ENCODE data around the gene TIMM23.
"Not testable (repeated sequence)": the region's sequence is repeated elsewhere in the genome, so short reads cannot be mapped to it uniquely, and the experiment has no call there.

Gene TIMM23

DNA sequence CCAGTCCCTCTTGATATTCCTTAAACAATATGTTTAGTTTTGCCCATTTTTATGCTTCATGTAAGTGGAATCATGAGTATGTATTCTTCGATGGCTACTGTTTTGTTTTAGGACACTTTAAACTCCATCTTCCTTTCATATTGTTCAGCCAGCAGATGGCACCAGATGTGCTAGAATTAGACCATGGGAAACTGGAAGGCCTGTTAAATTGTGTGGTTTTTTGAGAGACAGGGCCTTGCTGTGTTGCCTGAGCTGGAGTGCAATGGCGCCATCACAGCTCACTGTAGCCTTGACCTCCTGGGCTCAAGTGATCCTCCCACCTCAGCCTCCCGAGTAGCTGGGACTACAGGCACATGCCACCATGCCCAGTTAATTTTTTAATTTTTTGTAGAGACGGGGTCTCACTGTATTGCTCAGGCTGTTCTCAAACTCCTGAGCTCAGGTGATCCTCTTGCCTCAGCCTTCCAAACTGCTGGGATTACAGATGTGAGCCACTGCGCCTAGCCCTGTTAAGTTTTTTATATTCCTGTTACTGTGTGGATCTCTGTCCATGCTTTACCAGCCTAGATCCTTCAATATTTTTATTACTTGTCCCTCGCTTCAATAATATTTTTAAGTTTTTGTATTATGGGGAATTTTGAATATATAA, 11.4 kb downstream of the TIMM23 start:
- peak; percentile 19 for DNase-seq (ENCODE audit: low read depth)
- H3K4me3 ChIP-seq (ENCODE audit: low read depth, low read length), result not testable (repeated sequence)

DNA sequence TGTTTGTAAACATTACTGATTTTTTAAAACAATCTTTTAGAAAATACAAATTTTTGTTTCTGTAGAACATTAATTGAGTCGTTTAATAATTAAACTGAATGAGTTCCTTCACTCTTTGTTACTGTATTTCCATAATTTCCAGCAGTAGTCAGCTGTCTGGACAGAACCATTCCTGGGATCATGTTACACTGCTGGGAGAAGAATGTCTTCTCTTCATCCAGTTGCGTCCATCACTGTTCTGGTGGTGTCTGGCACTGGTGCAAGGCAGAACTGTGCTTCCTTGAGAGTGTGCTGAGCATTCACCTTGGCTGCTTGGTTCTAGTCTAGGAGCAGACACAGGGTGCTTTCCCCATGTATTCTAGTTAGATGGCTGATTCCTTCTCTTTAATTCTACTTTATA, 12.2 kb downstream of the TIMM23 start:
- DNase-seq (ENCODE audit: low read depth); H3K4me3 ChIP-seq (ENCODE audit: low read depth, low read length): not testable (repeated sequence)

DNA sequence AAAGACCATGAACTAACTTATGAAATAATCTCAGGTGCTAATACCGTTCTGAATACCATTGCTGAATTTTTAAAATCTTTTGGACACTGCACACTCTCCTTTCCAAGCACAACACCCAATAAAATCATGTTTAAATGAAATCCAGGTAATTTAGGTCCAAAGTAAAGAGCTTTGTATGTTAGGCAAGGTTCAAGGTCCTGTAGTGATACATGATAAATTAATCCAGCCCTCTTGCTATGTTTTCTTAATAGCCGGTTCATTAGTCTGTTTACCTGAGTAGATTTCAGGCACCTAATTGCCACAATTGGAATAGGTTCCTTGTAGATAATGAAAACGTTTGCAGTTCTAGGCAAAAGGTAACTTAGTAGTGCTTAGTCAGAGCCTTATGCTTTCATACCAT, 13.3 kb downstream of the TIMM23 start:
- not testable (repeated sequence) for H3K4me3 ChIP-seq (ENCODE audit: low read depth, low read length); DNase-seq (ENCODE audit: low read depth)

DNA sequence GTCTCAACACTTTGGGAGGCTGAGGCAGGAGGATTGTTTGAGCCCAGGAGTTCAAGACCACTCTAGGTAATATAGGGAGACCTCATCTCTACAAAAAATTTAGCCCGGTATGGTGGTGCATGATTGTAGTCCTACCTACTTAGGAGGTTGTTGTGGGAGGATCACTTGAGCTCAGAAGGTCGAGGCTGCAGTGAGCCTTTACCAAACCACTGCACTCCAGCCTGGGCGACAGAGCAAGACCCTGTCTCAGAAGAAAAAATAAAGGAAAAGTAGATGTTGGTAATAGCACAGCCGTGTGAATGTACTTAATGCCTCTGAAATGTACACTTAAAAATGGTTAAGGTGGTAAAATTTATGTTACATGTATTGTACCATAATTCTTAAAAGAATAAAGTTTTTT, 25.3 kb downstream of the TIMM23 start:
- DNase-seq (ENCODE audit: low read depth), result no peak
- H3K4me3 ChIP-seq (ENCODE audit: low read depth, low read length), result no peak overlapping the region

DNA sequence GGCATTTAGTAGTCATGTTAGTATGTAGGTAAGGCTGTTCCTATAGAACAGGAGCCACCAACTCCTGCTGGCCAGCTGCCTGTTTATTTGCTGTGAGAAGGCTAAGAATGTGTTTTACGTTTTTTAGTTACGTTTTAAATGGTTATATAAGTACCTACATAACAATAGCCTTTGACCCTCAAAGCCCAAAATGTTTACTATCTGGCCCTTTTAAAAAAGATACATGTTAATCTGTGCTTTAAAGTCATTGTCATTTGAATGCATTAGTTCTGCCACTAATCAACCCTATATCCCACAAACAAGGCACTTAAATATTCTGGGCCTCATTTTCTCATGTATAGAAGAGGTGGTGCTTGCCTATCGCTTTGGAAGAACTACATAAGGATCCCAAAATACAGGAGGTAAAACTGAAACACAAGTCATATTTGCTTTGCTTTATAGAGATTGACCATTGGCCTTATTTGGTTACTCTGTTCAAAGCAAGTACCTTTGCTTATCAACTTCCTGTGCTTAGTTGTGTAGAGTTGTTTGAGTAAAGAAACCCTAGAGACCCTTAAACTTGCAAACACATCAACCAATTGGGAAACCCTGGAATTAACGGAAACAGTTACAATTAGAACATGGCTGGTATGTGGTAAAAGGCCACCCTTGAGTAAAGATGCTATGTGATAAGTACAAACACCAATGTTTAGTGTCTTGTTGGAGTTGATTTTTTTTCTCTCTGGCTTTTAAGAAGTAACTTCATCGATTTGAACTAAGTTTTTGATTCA, 25.9 kb downstream of the TIMM23 start:
- no peak overlapping the region for H3K4me3 ChIP-seq (ENCODE audit: low read depth, low read length)
- no peak for DNase-seq (ENCODE audit: low read depth)

DNA sequence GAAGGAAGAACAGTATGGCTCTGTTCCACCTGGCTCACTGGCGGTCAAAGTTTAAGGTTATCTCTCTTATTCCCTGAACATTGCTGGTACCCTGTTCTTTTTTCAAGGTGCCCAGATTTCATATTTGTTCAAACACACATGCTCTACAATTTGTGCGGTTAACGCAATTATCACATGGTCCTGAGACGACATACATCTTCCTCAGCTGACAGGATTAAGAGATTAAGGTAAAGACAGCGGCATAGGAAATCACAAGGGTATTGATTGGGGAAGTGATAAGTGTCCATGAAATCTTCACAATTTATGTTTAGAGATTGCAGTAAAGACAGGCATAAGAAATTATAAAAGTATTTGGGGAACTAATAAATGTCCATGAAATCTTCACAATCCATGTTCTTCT, 27.7 kb downstream of the TIMM23 start:
- DNase-seq (ENCODE audit: low read depth), result not testable (repeated sequence)

DNA sequence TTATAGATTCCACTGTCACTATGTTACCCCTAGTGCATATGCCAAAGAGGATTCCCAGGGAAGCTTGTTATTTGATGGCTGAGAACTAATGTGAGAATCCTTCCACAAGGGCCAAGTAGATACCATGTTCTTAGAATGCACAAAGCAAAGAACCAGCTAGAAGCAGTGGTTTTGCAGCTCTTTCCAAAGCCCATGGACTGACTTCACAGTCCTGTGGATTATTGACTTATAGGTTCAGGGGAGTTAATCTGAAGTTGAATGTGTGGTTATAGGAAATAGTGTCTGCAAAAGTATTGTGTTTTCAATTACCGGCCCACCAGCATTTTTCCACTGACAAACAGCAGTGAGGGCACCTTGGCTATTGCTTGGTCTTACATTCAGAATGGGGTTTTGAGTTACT, 28.2 kb downstream of the TIMM23 start:
- DNase-seq (ENCODE audit: low read depth), result no peak

More for the DNA sequence above, 27.7 kb downstream of the TIMM23 start:
- H3K4me3 ChIP-seq (ENCODE audit: low read depth, low read length), result not testable (repeated sequence)

DNA sequence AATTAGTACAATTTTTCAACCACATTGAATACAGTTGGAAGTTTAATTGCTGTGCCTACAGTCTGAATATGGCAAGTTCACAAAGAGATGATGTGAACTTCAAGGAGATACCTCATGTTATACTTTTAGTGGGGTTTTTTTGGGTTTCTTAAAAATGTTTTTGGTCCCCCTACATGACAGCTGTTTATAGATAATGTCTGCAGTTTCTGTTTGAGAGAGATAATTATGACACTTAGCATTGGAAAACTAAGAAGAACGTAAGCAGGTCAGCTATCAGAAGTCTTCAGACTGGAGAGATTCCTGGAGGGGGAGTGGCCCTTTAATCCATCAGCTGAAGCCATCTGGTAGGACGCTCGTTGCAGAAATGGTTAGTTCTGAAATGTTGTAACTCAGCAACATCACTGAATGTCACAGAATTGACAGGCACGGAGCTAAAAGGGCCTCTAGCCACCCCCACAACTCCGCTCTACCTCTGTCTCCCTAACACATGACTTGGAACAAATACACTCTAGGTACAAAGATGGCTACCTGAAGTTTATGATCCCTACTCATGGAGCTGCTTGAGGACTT, 29.0 kb downstream of the TIMM23 start:
- DNase-seq (ENCODE audit: low read depth), result no peak
- no peak overlapping the region for H3K4me3 ChIP-seq (ENCODE audit: low read depth, low read length)

More for the DNA sequence above, 28.2 kb downstream of the TIMM23 start:
- no peak overlapping the region for H3K4me3 ChIP-seq (ENCODE audit: low read depth, low read length)

DNA sequence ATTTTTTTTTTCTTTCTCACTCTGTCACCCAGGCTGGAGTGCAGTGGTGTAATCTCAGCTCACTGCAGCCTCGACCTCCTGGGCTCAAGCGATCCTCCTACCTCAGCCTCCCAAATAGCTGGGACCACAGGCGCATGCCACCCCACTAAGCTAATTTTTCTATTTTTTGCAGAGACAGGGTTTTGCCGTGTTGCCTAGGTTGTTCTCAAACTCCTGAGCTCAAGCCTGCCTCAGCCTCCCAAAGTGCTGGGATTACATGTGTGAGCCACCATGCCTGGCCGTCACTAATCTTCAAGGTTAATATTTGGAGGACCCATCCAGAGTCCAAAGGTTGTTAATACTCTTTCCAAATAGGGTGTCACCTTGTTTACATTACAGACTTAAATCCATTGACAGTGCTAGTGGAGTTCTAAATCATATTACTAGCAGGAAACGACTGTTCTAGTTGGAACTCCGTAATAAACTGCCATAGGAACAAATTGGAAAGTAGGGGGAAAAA, 29.9 kb downstream of the TIMM23 start:
- H3K4me3 ChIP-seq (ENCODE audit: low read depth, low read length); DNase-seq (ENCODE audit: low read depth): not testable (repeated sequence)

DNA sequence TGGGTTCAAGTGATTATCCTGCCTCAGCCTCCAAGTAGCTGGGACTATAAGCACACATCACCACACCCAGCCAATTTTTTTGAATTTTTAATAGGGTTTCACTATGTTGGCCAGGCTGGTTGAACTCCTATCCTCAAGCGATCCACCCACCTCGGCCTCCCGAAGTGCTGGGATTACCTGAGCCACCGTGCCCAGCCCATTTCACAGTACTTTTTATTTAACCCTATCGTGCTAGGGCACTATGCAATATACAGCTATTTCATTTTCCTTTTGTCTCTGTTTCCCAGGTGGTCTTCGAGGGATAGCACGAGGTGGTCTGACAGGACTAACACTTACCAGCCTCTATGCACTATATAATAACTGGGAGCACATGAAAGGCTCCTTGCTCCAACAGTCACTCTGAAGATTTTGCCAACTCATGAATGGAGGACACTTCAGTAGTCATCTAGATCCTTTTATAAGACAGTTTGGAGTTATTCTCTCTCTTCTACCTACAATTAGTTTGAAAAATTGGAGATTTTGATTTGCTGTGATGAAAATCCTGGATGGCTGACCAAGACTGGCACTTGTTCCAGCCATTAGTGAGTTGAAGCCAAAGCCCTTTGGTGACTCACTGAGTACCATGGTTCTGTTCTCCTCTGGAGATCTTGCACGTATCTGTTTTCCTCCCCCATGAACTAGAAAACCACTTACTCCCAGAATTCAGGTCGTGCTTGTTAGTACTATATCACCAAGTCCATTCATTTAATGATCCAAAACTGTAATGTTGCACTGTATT, 30.8 kb downstream of the TIMM23 start:
- DNase-seq (ENCODE audit: low read depth), result no peak
- H3K4me3 ChIP-seq (ENCODE audit: low read depth, low read length), result no peak overlapping the region

DNA sequence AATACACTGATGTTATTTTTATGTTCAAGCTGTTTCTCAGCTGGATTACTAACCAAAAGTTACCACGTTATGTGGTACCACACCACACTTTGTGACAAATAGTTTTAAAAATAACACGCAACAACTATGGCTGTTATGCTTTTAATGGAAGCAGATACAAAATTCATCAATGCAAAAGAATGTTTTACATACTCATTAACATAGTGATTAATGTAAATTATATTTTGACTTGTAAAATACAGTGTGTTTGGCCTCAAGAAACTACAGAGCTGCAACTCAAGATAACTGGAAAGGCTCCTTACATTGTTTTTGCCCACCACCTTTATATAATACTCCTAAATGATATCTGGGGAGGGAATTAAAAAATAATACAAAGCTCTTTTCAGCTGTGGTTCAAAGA, 32.7 kb downstream of the TIMM23 start:
- H3K4me3 ChIP-seq (ENCODE audit: low read depth, low read length), result no peak overlapping the region
- no peak for DNase-seq (ENCODE audit: low read depth)

DNA sequence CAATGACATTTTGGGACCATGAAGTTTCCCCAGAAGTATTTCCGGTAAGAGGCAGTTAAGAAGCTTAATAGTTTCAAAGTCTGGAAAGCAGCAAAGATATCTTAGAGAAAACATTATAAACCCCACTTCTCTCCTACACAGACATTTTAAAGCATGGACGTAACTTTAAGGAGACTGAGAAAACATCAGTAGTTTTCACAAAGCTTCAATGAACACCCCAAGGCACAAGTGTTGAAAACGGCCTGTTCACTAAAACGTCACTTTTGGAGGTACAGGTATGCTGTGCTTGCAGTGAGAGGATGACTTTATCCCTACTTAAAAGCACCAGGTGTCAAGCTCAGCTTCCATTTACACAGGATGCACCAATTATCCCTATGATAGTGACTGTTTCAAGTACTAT, 33.1 kb downstream of the TIMM23 start:
- no peak overlapping the region for H3K4me3 ChIP-seq (ENCODE audit: low read depth, low read length)
- DNase-seq (ENCODE audit: low read depth), result no peak

DNA sequence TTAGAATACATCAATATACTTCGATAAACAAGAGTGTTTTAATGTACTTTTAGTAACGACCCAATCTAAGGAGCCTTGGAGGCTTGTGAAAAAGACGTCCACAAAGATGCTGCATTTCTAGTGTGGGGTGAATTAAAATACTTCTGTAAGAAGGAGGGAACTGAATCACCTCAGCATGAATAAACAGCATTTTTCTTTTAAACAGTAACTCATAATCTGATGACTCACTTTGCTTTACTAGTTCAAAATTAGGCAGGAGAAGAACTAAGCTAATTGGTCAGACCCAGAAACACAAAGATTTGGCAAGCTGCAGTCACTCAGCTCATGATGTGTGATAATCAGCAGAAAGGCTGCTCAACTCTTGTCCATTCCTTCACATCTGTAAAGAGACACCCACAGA, 33.9 kb downstream of the TIMM23 start:
- no peak for DNase-seq (ENCODE audit: low read depth)

DNA sequence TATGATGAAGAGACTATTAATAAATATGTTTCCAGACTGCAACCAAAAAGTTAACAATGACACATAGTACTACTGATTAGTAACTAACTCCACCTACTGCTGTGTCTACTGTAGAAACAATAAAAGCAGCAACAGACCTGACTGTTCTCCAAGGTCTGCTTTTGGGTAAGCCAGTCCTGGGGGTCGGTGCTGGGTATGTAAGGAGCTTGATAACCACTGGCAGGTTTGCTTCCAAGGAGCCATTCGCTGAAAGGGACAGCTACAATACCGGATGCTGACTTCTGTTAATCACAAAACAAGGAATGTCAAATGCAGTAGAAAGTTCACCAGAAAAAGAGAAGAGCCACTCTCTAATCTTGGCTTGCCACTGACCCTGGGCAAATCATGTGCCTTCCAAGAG, 40.5 kb downstream of the TIMM23 start:
- no peak for DNase-seq (ENCODE audit: low read depth)
- no peak overlapping the region for H3K4me3 ChIP-seq (ENCODE audit: low read depth, low read length)

More for the DNA sequence above, 33.9 kb downstream of the TIMM23 start:
- no peak overlapping the region for H3K4me3 ChIP-seq (ENCODE audit: low read depth, low read length)

DNA sequence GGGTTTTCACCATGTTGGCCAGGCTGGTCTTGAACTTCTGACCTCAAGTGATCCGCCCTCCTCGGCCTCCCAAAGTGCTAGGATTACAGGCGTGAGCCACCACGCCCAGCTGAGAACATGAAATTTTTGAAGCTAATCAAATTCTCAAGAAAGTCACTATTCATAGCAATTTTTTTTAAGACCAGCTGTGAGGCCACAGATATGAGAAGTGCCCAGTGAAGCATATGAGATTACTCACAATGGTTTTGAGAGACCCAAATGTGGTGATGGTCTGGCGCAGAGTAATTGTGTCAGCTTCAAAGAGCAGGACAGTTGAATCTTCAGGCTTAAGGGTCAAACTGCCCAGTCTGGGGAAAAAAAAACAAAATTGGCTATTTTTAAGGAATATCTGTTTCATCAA, 41.9 kb downstream of the TIMM23 start:
- no peak for DNase-seq (ENCODE audit: low read depth)
- H3K4me3 ChIP-seq (ENCODE audit: low read depth, low read length), result no peak overlapping the region

DNA sequence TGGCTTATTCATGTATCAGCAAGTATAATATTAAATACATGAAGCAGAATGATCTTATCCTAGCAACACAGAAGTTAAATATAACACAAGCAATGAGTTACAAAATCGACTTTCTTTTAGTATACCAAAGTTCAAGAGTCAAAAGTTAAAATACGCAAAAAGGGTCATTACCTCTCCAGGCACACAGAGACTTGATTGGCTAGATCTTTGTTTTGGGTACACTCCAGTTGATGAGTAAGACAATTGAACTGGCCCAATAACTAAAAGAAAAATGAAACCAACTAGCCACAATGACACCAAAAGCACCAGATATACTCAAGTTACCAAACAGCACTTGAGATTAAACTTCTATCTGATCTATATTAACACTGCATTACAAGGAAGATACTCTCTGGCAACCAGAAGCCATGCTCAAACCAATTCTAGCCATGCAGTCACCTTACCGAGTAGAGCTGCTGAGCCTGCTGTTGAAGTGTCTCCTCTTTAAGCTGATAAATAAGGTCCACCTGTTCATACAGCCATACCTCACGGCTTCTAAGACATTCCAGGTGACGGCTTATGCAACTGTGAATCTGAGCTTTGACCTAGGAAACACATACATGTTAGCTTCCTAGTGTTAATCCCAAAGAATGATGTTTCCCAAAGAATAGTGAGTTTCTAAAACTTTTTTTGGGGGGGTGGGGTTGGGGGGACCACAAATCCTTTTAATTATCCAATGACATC, 42.6 kb downstream of the TIMM23 start:
- no peak for DNase-seq (ENCODE audit: low read depth)
- no peak overlapping the region for H3K4me3 ChIP-seq (ENCODE audit: low read depth, low read length)

DNA sequence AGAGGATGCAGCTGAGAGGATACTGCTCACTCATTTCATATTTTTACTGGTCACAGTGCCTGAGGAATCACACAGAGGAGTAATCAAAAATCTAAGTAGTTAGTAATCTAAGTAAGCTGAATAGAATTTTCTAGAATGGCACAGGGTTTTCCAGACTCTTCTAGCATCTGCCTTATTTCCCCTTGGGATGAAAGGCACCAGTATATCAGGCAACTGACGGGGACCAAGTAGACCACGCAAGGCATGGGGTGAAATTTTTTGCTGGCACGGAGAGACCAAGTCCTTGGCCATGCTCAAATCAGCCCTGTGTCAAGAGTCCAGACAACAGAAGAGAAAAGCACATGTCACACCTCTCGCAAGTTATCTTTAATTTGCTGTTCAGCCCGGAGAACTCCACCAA, 43.9 kb downstream of the TIMM23 start:
- H3K4me3 ChIP-seq (ENCODE audit: low read depth, low read length), result no peak overlapping the region
- no peak for DNase-seq (ENCODE audit: low read depth)

DNA sequence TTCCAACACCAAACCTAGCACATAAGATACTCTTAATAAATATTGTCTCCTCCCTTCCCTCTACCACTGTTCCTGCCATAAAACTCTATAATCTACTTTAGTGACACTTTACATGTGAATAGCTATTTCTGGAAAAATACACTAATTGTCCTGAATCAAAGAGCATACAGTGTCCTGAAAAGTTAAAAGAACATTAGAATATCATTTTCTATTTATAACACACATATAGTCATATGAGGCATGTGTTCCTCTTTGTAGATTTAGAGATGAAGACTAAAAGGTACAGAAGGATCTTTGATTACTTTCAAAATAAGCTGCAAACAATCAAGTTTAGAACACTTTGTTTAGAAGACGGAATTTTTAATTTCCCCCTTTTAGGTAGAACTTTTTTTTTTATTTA, 44.5 kb downstream of the TIMM23 start:
- no peak for DNase-seq (ENCODE audit: low read depth)
- no peak overlapping the region for H3K4me3 ChIP-seq (ENCODE audit: low read depth, low read length)

DNA sequence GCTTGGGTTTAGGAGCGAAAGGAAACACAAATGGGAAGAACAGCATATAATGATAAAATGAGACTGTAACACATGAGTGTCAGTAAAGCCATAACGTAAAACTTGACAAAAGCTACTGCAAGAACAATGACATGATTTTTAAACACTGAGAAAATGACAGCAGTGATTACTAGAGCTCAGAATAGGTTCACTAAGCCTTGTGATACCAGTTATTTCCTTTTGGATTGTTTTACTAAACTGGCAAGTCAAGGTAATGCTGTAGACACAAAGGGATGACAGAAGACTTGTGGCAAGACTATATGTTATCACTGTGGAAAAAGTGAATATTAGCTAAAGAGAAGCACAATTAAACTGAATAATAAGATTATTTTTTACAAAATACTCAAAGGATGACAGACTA, 45.4 kb downstream of the TIMM23 start:
- H3K4me3 ChIP-seq (ENCODE audit: low read depth, low read length), result no peak overlapping the region

More for the DNA sequence above, 45.4 kb downstream of the TIMM23 start:
- DNase-seq (ENCODE audit: low read depth), result no peak
